OCI-LY7 (cell line): Measurements from ENCODE around the gene ZNF280D. TPM values are rescaled to one million over a fixed set of nuclear protein-coding genes. Genes with fewer than 3 reads are reported as not detected.

Source experiments
- BruUV-seq: library from RNA; stranded (reverse); fragments of 400-500 nt; replicated peaks from 2 replicates; lab custom pipeline; 2021; lab: Mats Ljungman, UMichigan
- CTCF ChIA-PET: fragments of 300-600 bp; sonication (Branson Sonifier 250); formaldehyde crosslinking; loops from one replicate; lab custom pipeline; 2022; ENCODE audit warnings: antibody characterized with exemption; ENCODE audit not compliant: unreplicated experiment; lab: Charles Lee
- POLR2A ChIA-PET: fragments of 300-600 bp; sonication (Branson Sonifier 250); formaldehyde crosslinking; loops from one replicate; lab custom pipeline; 2022; ENCODE audit warnings: antibody characterized with exemption; lab: Charles Lee
- DNase-seq: peaks from one replicate; pipeline ENCODE4 v3.0.0-alpha.2; 2015; ENCODE audit warnings: low spot score
- H2AFZ ChIP-seq: fragments of 200-600 bp; sonication (generic), shearing (Covaris generic); 2 replicates; pipeline ENCODE4 v1.6.1; 2014; ENCODE audit warnings: mild to moderate bottlenecking, antibody characterized with exemption, low read length, moderate library complexity
- H3K27ac ChIP-seq: fragments of 200-600 bp; sonication (generic); 2 replicates; pipeline ENCODE4 v1.5.1; 2014; ENCODE audit warnings: mixed run types, low read depth, mild to moderate bottlenecking, moderate library complexity, low read length, inconsistent platforms; ENCODE audit not compliant: poor library complexity, severe bottlenecking
- H3K36me3 ChIP-seq: fragments of 200-600 bp; sonication (generic); 2 replicates; pipeline ENCODE4 v1.6.1; 2014; ENCODE audit warnings: mild to moderate bottlenecking, antibody characterized with exemption, low read length, moderate library complexity, mixed read lengths; ENCODE audit not compliant: insufficient read depth
- H3K4me1 ChIP-seq: fragments of 200-600 bp; sonication (generic); 2 replicates; pipeline ENCODE4 v1.5.1; 2014; ENCODE audit warnings: mild to moderate bottlenecking, low read length; ENCODE audit not compliant: insufficient read depth, poor library complexity, severe bottlenecking
- H3K4me2 ChIP-seq: fragments of 200-600 bp; sonication (generic); 2 replicates; pipeline ENCODE4 v1.6.1; 2014; ENCODE audit warnings: mild to moderate bottlenecking, low read length
- H3K4me3 ChIP-seq: fragments of 200-600 bp; sonication (generic); 2 replicates; pipeline ENCODE4 v1.5.1; 2014; ENCODE audit warnings: mild to moderate bottlenecking, low read depth, low read length; ENCODE audit not compliant: poor library complexity, severe bottlenecking
- H3K79me2 ChIP-seq: fragments of 200-600 bp; sonication (generic); 2 replicates; pipeline ENCODE4 v1.6.1; 2016; ENCODE audit warnings: low read depth, mild to moderate bottlenecking, low read length, moderate library complexity, mixed read lengths; ENCODE audit not compliant: insufficient read depth
- H3K9me2 ChIP-seq: fragments of 200-600 bp; sonication (generic); 2 replicates; pipeline ENCODE4 v1.6.1; 2016; ENCODE audit warnings: mild to moderate bottlenecking, low read length, mixed read lengths; ENCODE audit not compliant: insufficient read depth
- H3K9me3 ChIP-seq: fragments of 200-600 bp; sonication (generic); 2 replicates; pipeline ENCODE4 v1.6.1; 2014; ENCODE audit warnings: mild to moderate bottlenecking, mixed run types, low read length, mixed read lengths
- H4K20me1 ChIP-seq: fragments of 200-600 bp; sonication (generic); 2 replicates; pipeline ENCODE4 v1.6.1; 2014; ENCODE audit warnings: mild to moderate bottlenecking, antibody characterized with exemption, low read length, moderate library complexity, mixed read lengths; ENCODE audit not compliant: insufficient read depth
- EZH2phosphoT487 ChIP-seq: fragments of 200-600 bp; sonication (generic); IDR thresholded peaks from 2 replicates; pipeline ENCODE4 v1.6.1; 2018; ENCODE audit warnings: low read depth, borderline replicate concordance, mild to moderate bottlenecking, mixed run types, antibody characterized with exemption, low read length, moderate library complexity, mixed read lengths
- intact Hi-C: fragments of 100-400 bp; cut with micrococcal nuclease; formaldehyde crosslinking; loops from one replicate; pipeline ENCODE4 v1.10.0; 2022; ENCODE audit not compliant: unreplicated experiment
- total RNA-seq, 2 experiments: library from RNA; depleted of rRNA in 1 of 2; stranded (reverse); fragments of >200 nt in 1 of 2; shearing (Covaris generic) in 1 of 2; gene quantifications; 2 replicates each; pipeline ENCODE4 v1.2.3, GENCODE V29; 2014 to 2022
- TF ChIP-seq, protein P1 (sequence below): fragments of 200-600 bp; sonication (generic); conservative IDR thresholded peaks from 2 replicates; pipeline ENCODE4 v1.5.1; 2014; ENCODE audit warnings: mild to moderate bottlenecking, antibody characterized with exemption, low read length, moderate library complexity, mixed read lengths

ZNF280D gene
- total RNA-seq, 2 experiments from 2014 or later, result 10.7 to 23.4 TPM

DNA sequence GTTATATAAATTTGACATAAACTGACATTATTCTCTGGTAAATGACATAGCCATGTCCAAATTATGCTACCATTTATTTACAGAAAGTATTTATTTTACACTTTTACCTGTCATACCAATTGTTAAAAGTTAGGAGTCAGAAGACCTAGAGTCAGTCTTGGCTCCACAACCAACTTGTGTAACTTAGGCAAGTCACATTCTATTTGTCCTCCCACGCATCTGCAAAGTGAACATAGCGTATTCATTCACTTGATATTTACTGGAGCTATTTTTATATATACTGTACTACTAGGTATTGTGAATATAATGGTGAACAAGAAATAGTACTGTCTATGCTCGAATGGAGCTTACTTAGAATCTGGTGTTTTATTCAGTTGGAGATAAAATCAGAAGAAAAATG, 78.7 kb downstream of the ZNF280D start:
- Histone ChIP-seq H3K27ac (no peak overlapping the region), H3K9me3 (no peaks in the 10 kb centered on the region), H3K4me3 (no peak overlapping the region), H3K79me2 (no peaks in the 10 kb centered on the region), H3K9me2 (0 out of 2 replicates have a peak, but pooled peaks cover 3% of the 10 kb centered on the region), H2AFZ (no peak overlapping the region), H3K36me3 (no peaks in the 10 kb centered on the region), H3K4me1 (no peaks in the 10 kb centered on the region), H4K20me1 (no peaks in the 10 kb centered on the region), H3K4me2 (no peak overlapping the region)
- TF ChIP-seq EZH2phosphoT487, result no peak
- TF ChIP-seq, protein P1, sequence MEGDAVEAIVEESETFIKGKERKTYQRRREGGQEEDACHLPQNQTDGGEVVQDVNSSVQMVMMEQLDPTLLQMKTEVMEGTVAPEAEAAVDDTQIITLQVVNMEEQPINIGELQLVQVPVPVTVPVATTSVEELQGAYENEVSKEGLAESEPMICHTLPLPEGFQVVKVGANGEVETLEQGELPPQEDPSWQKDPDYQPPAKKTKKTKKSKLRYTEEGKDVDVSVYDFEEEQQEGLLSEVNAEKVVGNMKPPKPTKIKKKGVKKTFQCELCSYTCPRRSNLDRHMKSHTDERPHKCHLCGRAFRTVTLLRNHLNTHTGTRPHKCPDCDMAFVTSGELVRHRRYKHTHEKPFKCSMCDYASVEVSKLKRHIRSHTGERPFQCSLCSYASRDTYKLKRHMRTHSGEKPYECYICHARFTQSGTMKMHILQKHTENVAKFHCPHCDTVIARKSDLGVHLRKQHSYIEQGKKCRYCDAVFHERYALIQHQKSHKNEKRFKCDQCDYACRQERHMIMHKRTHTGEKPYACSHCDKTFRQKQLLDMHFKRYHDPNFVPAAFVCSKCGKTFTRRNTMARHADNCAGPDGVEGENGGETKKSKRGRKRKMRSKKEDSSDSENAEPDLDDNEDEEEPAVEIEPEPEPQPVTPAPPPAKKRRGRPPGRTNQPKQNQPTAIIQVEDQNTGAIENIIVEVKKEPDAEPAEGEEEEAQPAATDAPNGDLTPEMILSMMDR, result no peak
- ChIA-PET CTCF (no interaction called here), POLR2A (no interaction called here)
- BruUV-seq, result no TSS peak
- DNase-seq, result no peak
- intact Hi-C loops, result no loop called here

- intact Hi-C loops, result no loop called here
- H3K79me2 ChIP-seq, result no peaks in the 10 kb centered on the region
- CTCF ChIA-PET, result no interaction called here
Measured at GRCh38 chr15:56654216-56654615, 79.1 kb downstream of the ZNF280D start.

DNA sequence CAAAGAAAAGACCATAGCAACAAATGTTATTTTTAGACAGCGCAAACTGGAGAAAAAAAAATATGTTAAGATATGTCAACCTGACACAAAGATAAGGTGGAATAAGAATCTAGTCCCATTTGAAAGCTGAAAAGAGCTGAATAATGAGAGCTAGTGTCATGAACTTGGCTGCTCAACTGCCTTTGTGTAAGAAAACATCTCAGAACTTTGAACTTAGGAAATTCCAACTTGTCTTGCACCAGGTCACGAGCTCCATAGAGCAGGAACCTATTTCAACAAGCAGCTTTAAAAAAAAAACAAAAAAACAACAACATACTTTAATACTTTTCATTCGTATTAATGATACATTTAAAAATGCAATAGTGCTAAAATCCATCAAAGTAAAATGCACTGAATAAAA, 79.5 kb downstream of the ZNF280D start:
- Histone ChIP-seq H3K9me2 (0 out of 2 replicates have a peak, but pooled peaks cover 7% of the 10 kb centered on the region), H3K36me3 (no peaks in the 10 kb centered on the region), H3K4me2 (no peak overlapping the region), H3K27ac (no peak overlapping the region), H3K4me1 (no peaks in the 10 kb centered on the region), H2AFZ (no peak overlapping the region), H3K9me3 (no peaks in the 10 kb centered on the region), H3K79me2 (no peaks in the 10 kb centered on the region), H3K4me3 (no peak overlapping the region), H4K20me1 (no peaks in the 10 kb centered on the region)
- intact Hi-C loops, result no loop called here
- no peak for DNase-seq
- ChIA-PET CTCF (no interaction called here), POLR2A (interaction anchor here (0.6 kb wide), 1 partner anchor 39 kb away, joined by 3 read pairs; no protein-coding TSS in a partner anchor)
- TF ChIP-seq EZH2phosphoT487, result no peak
- TF ChIP-seq, protein P1, result no peak
- no TSS peak for BruUV-seq

More at GRCh38 chr15:56654216-56654615, 79.1 kb downstream of the ZNF280D start:
- Histone ChIP-seq H3K9me2 (0 out of 2 replicates have a peak, but pooled peaks cover 5% of the 10 kb centered on the region), H3K4me1 (no peaks in the 10 kb centered on the region), H3K4me3 (no peak overlapping the region), H3K27ac (no peak overlapping the region), H4K20me1 (no peaks in the 10 kb centered on the region), H3K9me3 (no peaks in the 10 kb centered on the region), H3K4me2 (no peak overlapping the region), H3K36me3 (no peaks in the 10 kb centered on the region), H2AFZ (no peak overlapping the region)
- POLR2A ChIA-PET, result interaction anchor here (0.6 kb wide), 1 partner anchor 39 kb away, joined by 3 read pairs; no protein-coding TSS in a partner anchor
- no TSS peak for BruUV-seq
- DNase-seq, result no peak
- TF ChIP-seq, protein P1, result no peak
- no peak for TF ChIP-seq EZH2phosphoT487
